Thoracic aorta (tissue), 2 donors: ENCODE data around the gene ZNF32. TPM values are rescaled to one million over a fixed set of nuclear protein-coding genes. Genes with fewer than 3 reads are reported as not detected.
A peak's percentile ranks its signal among the peaks of the same experiment; 100 is the strongest.

Experiments used
- ATAC-seq: fragments of 150-250 bp; one replicate; pipeline ENCODE4 v1.8.0; 2017; ENCODE audit warnings: low read depth; ENCODE audit not compliant: insufficient number of reproducible peaks, low FRiP score
- DNase-seq: peaks from one replicate; pipeline ENCODE4 v3.0.0-alpha.2; 2020; ENCODE audit warnings: low spot score
- H3K27ac ChIP-seq, 2 donors: fragments of 200-600 bp; sonication (generic); 1 replicate in 1 of 2; 2 replicates in 1 of 2; pipeline ENCODE4 v1.5.1; 2016; ENCODE audit warnings: mild to moderate bottlenecking in 2 of 2, moderate library complexity in 2 of 2
- H3K27me3 ChIP-seq: fragments of 200-600 bp; sonication (generic); replicated peaks from 2 replicates; pipeline ENCODE4 v1.6.0; 2016; ENCODE audit warnings: mild to moderate bottlenecking; ENCODE audit not compliant: insufficient read depth
- H3K36me3 ChIP-seq: fragments of 200-600 bp; sonication (generic); one replicate; pipeline ENCODE4 v1.5.1; 2016
- H3K4me1 ChIP-seq, 2 donors: fragments of 200-600 bp; sonication (generic); 1 replicate in 1 of 2; 2 replicates in 1 of 2; pipeline versions ENCODE4 v1.5.1 to v1.6.0; 2016; ENCODE audit warnings: low read depth in 2 of 2, mild to moderate bottlenecking in 1 of 2; ENCODE audit not compliant: control insufficient read depth in 1 of 2
- H3K4me3 ChIP-seq: fragments of 200-600 bp; sonication (generic); 2 replicates; pipeline ENCODE4 v1.5.1; 2016; ENCODE audit warnings: mild to moderate bottlenecking
- H3K9me3 ChIP-seq: fragments of 200-600 bp; sonication (generic); 2 replicates; pipeline ENCODE4 v1.5.1; 2016
- CTCF ChIP-seq: fragments of 200-600 bp; sonication (generic); IDR thresholded peaks from one replicate; pipeline ENCODE4 v1.5.1; 2019; ENCODE audit warnings: antibody characterized with exemption
- total RNA-seq, 2 donors: library from RNA; depleted of rRNA; stranded (reverse); fragments of >200 nt; gene quantifications; one replicate each; pipeline versions ENCODE4 v1.1.0 to v1.2.3, GENCODE V29; 2016

The ZNF32 gene
- total RNA-seq, 2 donors from 2014 or later: 19.6 to 22.9 TPM

DNA sequence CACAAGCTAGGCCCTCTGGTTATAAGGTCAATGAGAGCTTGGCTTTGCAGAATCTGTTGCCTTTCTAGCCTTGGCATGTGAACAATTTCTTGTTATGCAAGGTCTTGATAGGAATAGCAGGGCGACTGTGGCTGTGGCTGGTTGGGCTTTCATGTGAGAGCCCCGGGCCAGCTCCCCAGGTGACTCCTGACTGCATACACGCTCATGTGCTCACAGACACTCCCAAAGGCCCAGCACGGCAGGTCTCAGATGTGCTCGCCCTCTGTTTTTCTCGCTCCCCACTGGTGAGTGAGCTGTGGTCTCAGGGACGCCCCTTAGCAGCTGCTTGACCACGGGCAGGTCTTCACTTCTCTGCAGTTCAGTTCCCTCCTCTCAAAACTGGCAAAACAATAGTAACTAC lies 37.1 kb upstream of the ZNF32 start:
- Histone ChIP-seq H3K4me1 (peaks cover 0 to 16% of the 10 kb centered on the region in 2 donors), H3K27me3 (no peaks in the 10 kb centered on the region), H3K4me3 (no peak overlapping the region), H3K27ac (no peak overlapping the region), H3K36me3 (no peaks in the 10 kb centered on the region), H3K9me3 (no peaks in the 10 kb centered on the region)
- no peak for TF ChIP-seq CTCF
- DNase-seq (no peak), ATAC-seq (no peak)

DNA sequence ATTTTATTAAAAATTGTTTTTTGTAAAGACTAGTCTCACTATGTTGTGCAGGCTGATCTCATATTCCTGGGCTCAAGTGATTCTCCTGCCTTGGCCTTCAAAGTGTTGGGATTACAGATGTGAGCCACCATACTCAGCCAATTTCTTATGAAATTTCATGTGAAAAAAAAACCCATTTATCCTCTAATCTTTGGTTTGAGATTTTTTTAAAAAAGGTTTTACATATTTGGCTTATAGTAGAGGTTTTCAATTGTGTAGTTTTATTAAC lies 35.5 kb upstream of the ZNF32 start:
- Histone ChIP-seq H3K4me1 (peaks cover 0 to 15% of the 10 kb centered on the region in 2 donors), H3K27ac (no peak overlapping the region), H3K27me3 (no peaks in the 10 kb centered on the region), H3K36me3 (no peaks in the 10 kb centered on the region), H3K9me3 (no peaks in the 10 kb centered on the region), H3K4me3 (no peak overlapping the region)
- ATAC-seq: no peak
- TF ChIP-seq CTCF: no peak
- DNase-seq: no peak

GRCh38 chr10:43683451-43684291 lies 35.0 kb upstream of the ZNF32 start:
- no peak overlapping the region for H3K4me3 ChIP-seq

GRCh38 chr10:43682956-43683355 lies 34.3 kb upstream of the ZNF32 start:
- Histone ChIP-seq H3K4me1 (peaks cover 0 to 12% of the 10 kb centered on the region in 2 donors), H3K9me3 (no peaks in the 10 kb centered on the region), H3K27ac (no peak overlapping the region), H3K27me3 (no peaks in the 10 kb centered on the region), H3K4me3 (no peak overlapping the region), H3K36me3 (no peaks in the 10 kb centered on the region)
- no peak for DNase-seq
- TF ChIP-seq CTCF: no peak
- ATAC-seq: no peak

More at GRCh38 chr10:43683451-43684291, 35.0 kb upstream of the ZNF32 start:
- no peak overlapping the region for H3K27ac ChIP-seq
- no peaks in the 10 kb centered on the region for H3K27me3 ChIP-seq
- peaks cover 0 to 12% of the 10 kb centered on the region in 2 donors for H3K4me1 ChIP-seq
- H3K36me3 ChIP-seq: no peaks in the 10 kb centered on the region
- ATAC-seq (no peak), DNase-seq (no peak)
- peak; percentile 10 for TF ChIP-seq CTCF
- H3K9me3 ChIP-seq: no peaks in the 10 kb centered on the region

GRCh38 chr10:43681721-43682120 lies 33.0 kb upstream of the ZNF32 start:
- DNase-seq: no peak
- H3K4me3 ChIP-seq: no peak overlapping the region
- peaks cover 0 to 12% of the 10 kb centered on the region in 2 donors for H3K4me1 ChIP-seq
- no peaks in the 10 kb centered on the region for H3K27me3 ChIP-seq
- TF ChIP-seq CTCF: no peak
- no peak overlapping the region for H3K27ac ChIP-seq
- no peak for ATAC-seq
- no peaks in the 10 kb centered on the region for H3K9me3 ChIP-seq
- no peaks in the 10 kb centered on the region for H3K36me3 ChIP-seq
